GM23338 (cell line): ENCODE data around the gene COX7B2. TPM values are rescaled to one million over a fixed set of nuclear protein-coding genes. Genes with fewer than 3 reads are reported as not detected.

ENCODE experiments used
- ATAC-seq: fragments of 200-7000 bp; cut with Tn5 transposase; 3 replicates; pipeline ENCODE4 v1.9.1; 2020
- DNase-seq: peaks from one replicate; pipeline ENCODE4 v3.0.0-alpha.2; 2015; ENCODE audit warnings: low spot score
- H2AFZ ChIP-seq: fragments of 200-600 bp; sonication (generic); 2 replicates; pipeline ENCODE4 v1.8.0; 2016; ENCODE audit warnings: antibody characterized with exemption, mild to moderate bottlenecking, moderate library complexity
- H3F3A ChIP-seq: fragments of 200-600 bp; sonication (generic); replicated peaks from 2 replicates; pipeline ENCODE4 v1.8.0; 2017; ENCODE audit warnings: antibody characterized with exemption, mixed run types, low read depth
- H3K27ac ChIP-seq: fragments of 200-600 bp; sonication (generic); 2 replicates; pipeline ENCODE4 v1.6.1; 2016; ENCODE audit warnings: low read depth
- H3K27me3 ChIP-seq: fragments of 200-600 bp; sonication (generic); 2 replicates; pipeline ENCODE4 v1.8.0; 2016; ENCODE audit warnings: mild to moderate bottlenecking, mixed run types, moderate library complexity; ENCODE audit not compliant: insufficient read depth
- H3K36me3 ChIP-seq: fragments of 200-600 bp; sonication (generic); 2 replicates; pipeline ENCODE4 v1.8.0; 2016; ENCODE audit warnings: mild to moderate bottlenecking; ENCODE audit not compliant: insufficient read depth
- H3K4me1 ChIP-seq: fragments of 200-600 bp; sonication (generic); 2 replicates; pipeline ENCODE4 v1.8.0; 2016; ENCODE audit warnings: mild to moderate bottlenecking, moderate library complexity; ENCODE audit not compliant: insufficient read depth
- H3K4me2 ChIP-seq: fragments of 200-600 bp; sonication (generic); 2 replicates; pipeline ENCODE4 v1.7.1; 2017; ENCODE audit warnings: mixed run types
- H3K4me3 ChIP-seq: fragments of 200-600 bp; sonication (generic); 2 replicates; pipeline ENCODE4 v1.6.1; 2016; ENCODE audit warnings: mixed run types
- H3K79me2 ChIP-seq: fragments of 200-600 bp; sonication (generic); replicated peaks from 2 replicates; pipeline ENCODE4 v1.8.0; 2017; ENCODE audit warnings: mild to moderate bottlenecking; ENCODE audit not compliant: insufficient read depth
- H3K9me2 ChIP-seq: fragments of 200-600 bp; sonication (generic); 2 replicates; pipeline ENCODE4 v1.8.0; 2017; ENCODE audit not compliant: insufficient read depth
- H4K20me1 ChIP-seq: fragments of 200-600 bp; sonication (generic); replicated peaks from 2 replicates; pipeline ENCODE4 v1.8.0; 2017; ENCODE audit warnings: mild to moderate bottlenecking; ENCODE audit not compliant: insufficient read depth
- H3K27ac Mint-ChIP-seq: 2 replicates; pipeline ENCODE4 v1.8.0; 2020; ENCODE audit warnings: inconsistent platforms, mild to moderate bottlenecking, moderate library complexity, mixed read lengths
- H3K27me3 Mint-ChIP-seq: 3 replicates; pipeline ENCODE4 v1.8.0; 2022; ENCODE audit warnings: low read depth, mild to moderate bottlenecking, moderate library complexity, mixed read lengths, inconsistent platforms; ENCODE audit not compliant: insufficient read depth, poor library complexity
- H3K36me3 Mint-ChIP-seq: 3 replicates; pipeline ENCODE4 v1.8.0; 2021; ENCODE audit warnings: low read depth, mild to moderate bottlenecking, inconsistent platforms, moderate library complexity, mixed read lengths
- H3K4me1 Mint-ChIP-seq: 3 replicates; pipeline ENCODE4 v1.8.0; 2020; ENCODE audit warnings: mild to moderate bottlenecking, inconsistent platforms, mixed read lengths
- H3K4me3 Mint-ChIP-seq: 3 replicates; pipeline ENCODE4 v1.8.0; 2021; ENCODE audit warnings: moderate library complexity, mild to moderate bottlenecking, inconsistent platforms, mixed read lengths
- H3K9me3 Mint-ChIP-seq: 3 replicates; pipeline ENCODE4 v1.8.0; 2020; ENCODE audit warnings: moderate library complexity, mild to moderate bottlenecking, inconsistent platforms, mixed read lengths
- CREB1 ChIP-seq: fragments of 250-450 bp; sonication (Bioruptor Pico); IDR thresholded peaks from 2 replicates; pipeline ENCODE4 v1.5.0; 2020; ENCODE audit warnings: low read depth, mild to moderate bottlenecking, moderate library complexity
- EZH2 ChIP-seq: fragments of 200-600 bp; sonication (generic); IDR thresholded peaks from one replicate; pipeline ENCODE4 v1.8.0; 2017; ENCODE audit warnings: antibody characterized with exemption, mild to moderate bottlenecking, low read depth; ENCODE audit not compliant: unreplicated experiment
- EZH2phosphoT487 ChIP-seq: fragments of 200-600 bp; sonication (generic); IDR thresholded peaks from one replicate; pipeline ENCODE4 v1.8.1; 2018; ENCODE audit warnings: antibody characterized with exemption; ENCODE audit not compliant: unreplicated experiment
- JUNB ChIP-seq: IDR thresholded peaks from one replicate; pipeline ENCODE4 v1.6.1; 2016; ENCODE audit warnings: antibody characterized with exemption; ENCODE audit not compliant: unreplicated experiment
- NANOG ChIP-seq: IDR thresholded peaks from 2 replicates; pipeline ENCODE4 v1.6.1; 2016; ENCODE audit warnings: antibody characterized with exemption, borderline replicate concordance
- POLR2AphosphoS5 ChIP-seq: IDR thresholded peaks from 2 replicates; pipeline ENCODE4 v1.6.1; 2016; ENCODE audit warnings: antibody characterized with exemption, low read depth
- ZNF114 ChIP-seq: fragments of 250-450 bp; sonication (Bioruptor Pico); IDR thresholded peaks from 2 replicates; pipeline ENCODE4 v1.5.0; 2020; ENCODE audit warnings: mild to moderate bottlenecking, moderate library complexity
- ZNF331 ChIP-seq: fragments of 250-450 bp; sonication (Bioruptor Pico); IDR thresholded peaks from 2 replicates; pipeline ENCODE4 v1.5.0; 2020; ENCODE audit warnings: low read depth, mild to moderate bottlenecking, moderate library complexity
- polyA plus RNA-seq: library from polyadenylated mRNA; unstranded; fragments of >200 nt; fragmentation: Nextera tagmentation; extraction: Ambion mirVana; gene quantifications from 2 replicates; pipeline ENCODE4 v1.2.1, GENCODE V29; 2016
- total RNA-seq: library from RNA; depleted of rRNA; stranded (reverse); fragments of >200 nt; shearing (Covaris generic); gene quantifications from 2 replicates; pipeline ENCODE4 v1.2.3, GENCODE V29; 2014
- TF ChIP-seq, protein P1 (sequence below): fragments of 250-450 bp; sonication (Bioruptor Pico); IDR thresholded peaks from 2 replicates; pipeline ENCODE4 v1.5.0; 2020; ENCODE audit warnings: mild to moderate bottlenecking, moderate library complexity
- TF ChIP-seq, protein P2 (sequence below): IDR thresholded peaks from 2 replicates; pipeline ENCODE4 v1.6.1; 2016; ENCODE audit warnings: antibody characterized with exemption
- TF ChIP-seq, protein P3 (sequence below): IDR thresholded peaks from one replicate; pipeline ENCODE4 v1.6.1; 2018; ENCODE audit warnings: antibody characterized with exemption; ENCODE audit not compliant: unreplicated experiment
- TF ChIP-seq, protein P4 (sequence below), 2 experiments: fragments of 200-600 bp in 1 of 2; sonication (generic) in 1 of 2; conservative IDR thresholded peaks; 2 replicates each; pipeline versions ENCODE4 v1.5.1 to v1.6.1; 2016 to 2017; ENCODE audit warnings: antibody characterized with exemption in 2 of 2, low read depth in 2 of 2, mild to moderate bottlenecking in 2 of 2, moderate library complexity in 1 of 2

The COX7B2 gene
- total and polyA plus RNA-seq, 2 experiments from 2014 or later, result not detected

DNA sequence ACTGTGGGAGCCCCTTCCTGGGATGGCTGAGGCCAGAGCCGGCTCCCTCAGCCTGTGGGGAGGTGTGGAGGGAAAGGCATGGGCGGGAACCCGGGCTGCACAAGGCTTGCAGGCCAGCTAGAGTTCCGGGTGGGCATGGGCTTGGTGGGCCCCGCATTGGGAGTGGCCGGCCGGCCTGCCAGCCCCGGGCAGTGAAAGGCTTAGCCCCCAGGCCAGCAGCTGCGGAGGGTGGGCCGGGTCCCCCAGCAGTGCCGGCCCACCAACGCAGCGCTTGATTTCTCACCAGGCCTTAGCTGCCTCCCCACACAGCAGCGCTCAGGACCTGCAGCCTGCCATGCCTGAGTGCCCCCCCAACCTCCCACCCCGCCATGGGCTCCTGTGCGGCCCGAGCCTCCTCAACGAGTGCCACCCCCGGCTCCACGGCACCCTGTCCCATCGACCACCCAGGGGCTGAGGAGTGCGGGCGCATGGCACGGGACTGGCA is 78.0 kb downstream of the COX7B2 start:
- H3K9me3 Mint-ChIP-seq, result peaks cover 81% of the 10 kb centered on the region
- no peak overlapping the region for H3K27ac ChIP-seq
- TF ChIP-seq, protein P1, sequence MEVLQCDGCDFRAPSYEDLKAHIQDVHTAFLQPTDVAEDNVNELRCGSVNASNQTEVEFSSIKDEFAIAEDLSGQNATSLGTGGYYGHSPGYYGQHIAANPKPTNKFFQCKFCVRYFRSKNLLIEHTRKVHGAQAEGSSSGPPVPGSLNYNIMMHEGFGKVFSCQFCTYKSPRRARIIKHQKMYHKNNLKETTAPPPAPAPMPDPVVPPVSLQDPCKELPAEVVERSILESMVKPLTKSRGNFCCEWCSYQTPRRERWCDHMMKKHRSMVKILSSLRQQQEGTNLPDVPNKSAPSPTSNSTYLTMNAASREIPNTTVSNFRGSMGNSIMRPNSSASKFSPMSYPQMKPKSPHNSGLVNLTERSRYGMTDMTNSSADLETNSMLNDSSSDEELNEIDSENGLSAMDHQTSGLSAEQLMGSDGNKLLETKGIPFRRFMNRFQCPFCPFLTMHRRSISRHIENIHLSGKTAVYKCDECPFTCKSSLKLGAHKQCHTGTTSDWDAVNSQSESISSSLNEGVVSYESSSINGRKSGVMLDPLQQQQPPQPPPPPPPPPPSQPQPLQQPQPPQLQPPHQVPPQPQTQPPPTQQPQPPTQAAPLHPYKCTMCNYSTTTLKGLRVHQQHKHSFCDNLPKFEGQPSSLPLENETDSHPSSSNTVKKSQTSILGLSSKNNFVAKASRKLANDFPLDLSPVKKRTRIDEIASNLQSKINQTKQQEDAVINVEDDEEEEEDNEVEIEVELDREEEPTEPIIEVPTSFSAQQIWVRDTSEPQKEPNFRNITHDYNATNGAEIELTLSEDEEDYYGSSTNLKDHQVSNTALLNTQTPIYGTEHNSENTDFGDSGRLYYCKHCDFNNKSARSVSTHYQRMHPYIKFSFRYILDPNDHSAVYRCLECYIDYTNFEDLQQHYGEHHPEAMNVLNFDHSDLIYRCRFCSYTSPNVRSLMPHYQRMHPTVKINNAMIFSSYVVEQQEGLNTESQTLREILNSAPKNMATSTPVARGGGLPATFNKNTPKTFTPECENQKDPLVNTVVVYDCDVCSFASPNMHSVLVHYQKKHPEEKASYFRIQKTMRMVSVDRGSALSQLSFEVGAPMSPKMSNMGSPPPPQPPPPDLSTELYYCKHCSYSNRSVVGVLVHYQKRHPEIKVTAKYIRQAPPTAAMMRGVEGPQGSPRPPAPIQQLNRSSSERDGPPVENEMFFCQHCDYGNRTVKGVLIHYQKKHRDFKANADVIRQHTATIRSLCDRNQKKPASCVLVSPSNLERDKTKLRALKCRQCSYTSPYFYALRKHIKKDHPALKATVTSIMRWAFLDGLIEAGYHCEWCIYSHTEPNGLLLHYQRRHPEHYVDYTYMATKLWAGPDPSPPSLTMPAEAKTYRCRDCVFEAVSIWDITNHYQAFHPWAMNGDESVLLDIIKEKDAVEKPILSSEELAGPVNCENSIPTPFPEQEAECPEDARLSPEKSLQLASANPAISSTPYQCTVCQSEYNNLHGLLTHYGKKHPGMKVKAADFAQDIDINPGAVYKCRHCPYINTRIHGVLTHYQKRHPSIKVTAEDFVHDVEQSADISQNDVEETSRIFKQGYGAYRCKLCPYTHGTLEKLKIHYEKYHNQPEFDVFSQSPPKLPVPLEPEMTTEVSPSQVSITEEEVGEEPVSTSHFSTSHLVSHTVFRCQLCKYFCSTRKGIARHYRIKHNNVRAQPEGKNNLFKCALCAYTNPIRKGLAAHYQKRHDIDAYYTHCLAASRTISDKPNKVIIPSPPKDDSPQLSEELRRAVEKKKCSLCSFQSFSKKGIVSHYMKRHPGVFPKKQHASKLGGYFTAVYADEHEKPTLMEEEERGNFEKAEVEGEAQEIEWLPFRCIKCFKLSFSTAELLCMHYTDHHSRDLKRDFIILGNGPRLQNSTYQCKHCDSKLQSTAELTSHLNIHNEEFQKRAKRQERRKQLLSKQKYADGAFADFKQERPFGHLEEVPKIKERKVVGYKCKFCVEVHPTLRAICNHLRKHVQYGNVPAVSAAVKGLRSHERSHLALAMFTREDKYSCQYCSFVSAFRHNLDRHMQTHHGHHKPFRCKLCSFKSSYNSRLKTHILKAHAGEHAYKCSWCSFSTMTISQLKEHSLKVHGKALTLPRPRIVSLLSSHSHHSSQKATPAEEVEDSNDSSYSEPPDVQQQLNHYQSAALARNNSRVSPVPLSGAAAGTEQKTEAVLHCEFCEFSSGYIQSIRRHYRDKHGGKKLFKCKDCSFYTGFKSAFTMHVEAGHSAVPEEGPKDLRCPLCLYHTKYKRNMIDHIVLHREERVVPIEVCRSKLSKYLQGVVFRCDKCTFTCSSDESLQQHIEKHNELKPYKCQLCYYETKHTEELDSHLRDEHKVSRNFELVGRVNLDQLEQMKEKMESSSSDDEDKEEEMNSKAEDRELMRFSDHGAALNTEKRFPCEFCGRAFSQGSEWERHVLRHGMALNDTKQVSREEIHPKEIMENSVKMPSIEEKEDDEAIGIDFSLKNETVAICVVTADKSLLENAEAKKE (CRISPR knock-in tag), result no peak
- TF ChIP-seq, protein P2, sequence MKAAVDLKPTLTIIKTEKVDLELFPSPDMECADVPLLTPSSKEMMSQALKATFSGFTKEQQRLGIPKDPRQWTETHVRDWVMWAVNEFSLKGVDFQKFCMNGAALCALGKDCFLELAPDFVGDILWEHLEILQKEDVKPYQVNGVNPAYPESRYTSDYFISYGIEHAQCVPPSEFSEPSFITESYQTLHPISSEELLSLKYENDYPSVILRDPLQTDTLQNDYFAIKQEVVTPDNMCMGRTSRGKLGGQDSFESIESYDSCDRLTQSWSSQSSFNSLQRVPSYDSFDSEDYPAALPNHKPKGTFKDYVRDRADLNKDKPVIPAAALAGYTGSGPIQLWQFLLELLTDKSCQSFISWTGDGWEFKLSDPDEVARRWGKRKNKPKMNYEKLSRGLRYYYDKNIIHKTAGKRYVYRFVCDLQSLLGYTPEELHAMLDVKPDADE, result no peak
- no peak for TF ChIP-seq ZNF331
- TF ChIP-seq CREB1 (CRISPR knock-in tag), result no peak
- no peak for TF ChIP-seq JUNB
- no peak for TF ChIP-seq ZNF114 (CRISPR knock-in tag)
- no peak for TF ChIP-seq EZH2
- TF ChIP-seq NANOG, result no peak
- TF ChIP-seq POLR2AphosphoS5, result no peak
- TF ChIP-seq, protein P3, sequence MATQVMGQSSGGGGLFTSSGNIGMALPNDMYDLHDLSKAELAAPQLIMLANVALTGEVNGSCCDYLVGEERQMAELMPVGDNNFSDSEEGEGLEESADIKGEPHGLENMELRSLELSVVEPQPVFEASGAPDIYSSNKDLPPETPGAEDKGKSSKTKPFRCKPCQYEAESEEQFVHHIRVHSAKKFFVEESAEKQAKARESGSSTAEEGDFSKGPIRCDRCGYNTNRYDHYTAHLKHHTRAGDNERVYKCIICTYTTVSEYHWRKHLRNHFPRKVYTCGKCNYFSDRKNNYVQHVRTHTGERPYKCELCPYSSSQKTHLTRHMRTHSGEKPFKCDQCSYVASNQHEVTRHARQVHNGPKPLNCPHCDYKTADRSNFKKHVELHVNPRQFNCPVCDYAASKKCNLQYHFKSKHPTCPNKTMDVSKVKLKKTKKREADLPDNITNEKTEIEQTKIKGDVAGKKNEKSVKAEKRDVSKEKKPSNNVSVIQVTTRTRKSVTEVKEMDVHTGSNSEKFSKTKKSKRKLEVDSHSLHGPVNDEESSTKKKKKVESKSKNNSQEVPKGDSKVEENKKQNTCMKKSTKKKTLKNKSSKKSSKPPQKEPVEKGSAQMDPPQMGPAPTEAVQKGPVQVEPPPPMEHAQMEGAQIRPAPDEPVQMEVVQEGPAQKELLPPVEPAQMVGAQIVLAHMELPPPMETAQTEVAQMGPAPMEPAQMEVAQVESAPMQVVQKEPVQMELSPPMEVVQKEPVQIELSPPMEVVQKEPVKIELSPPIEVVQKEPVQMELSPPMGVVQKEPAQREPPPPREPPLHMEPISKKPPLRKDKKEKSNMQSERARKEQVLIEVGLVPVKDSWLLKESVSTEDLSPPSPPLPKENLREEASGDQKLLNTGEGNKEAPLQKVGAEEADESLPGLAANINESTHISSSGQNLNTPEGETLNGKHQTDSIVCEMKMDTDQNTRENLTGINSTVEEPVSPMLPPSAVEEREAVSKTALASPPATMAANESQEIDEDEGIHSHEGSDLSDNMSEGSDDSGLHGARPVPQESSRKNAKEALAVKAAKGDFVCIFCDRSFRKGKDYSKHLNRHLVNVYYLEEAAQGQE, result no peak
- TF ChIP-seq EZH2phosphoT487, result no peak
- TF ChIP-seq, protein P4, sequence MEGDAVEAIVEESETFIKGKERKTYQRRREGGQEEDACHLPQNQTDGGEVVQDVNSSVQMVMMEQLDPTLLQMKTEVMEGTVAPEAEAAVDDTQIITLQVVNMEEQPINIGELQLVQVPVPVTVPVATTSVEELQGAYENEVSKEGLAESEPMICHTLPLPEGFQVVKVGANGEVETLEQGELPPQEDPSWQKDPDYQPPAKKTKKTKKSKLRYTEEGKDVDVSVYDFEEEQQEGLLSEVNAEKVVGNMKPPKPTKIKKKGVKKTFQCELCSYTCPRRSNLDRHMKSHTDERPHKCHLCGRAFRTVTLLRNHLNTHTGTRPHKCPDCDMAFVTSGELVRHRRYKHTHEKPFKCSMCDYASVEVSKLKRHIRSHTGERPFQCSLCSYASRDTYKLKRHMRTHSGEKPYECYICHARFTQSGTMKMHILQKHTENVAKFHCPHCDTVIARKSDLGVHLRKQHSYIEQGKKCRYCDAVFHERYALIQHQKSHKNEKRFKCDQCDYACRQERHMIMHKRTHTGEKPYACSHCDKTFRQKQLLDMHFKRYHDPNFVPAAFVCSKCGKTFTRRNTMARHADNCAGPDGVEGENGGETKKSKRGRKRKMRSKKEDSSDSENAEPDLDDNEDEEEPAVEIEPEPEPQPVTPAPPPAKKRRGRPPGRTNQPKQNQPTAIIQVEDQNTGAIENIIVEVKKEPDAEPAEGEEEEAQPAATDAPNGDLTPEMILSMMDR (conservative IDR thresholded peaks at IDR 0.05; ENCODE audit: low read depth in 2 of 2), result no peak
- no peak overlapping the region for H3K4me3 ChIP-seq
- no peaks in the 10 kb centered on the region; the same call in 1 of the 2 replicates for H3K9me2 ChIP-seq
- no peaks in the 10 kb centered on the region for H3K4me1 ChIP-seq
- H3K79me2 ChIP-seq, result no peaks in the 10 kb centered on the region
- no peaks in the 10 kb centered on the region for H3K4me1 Mint-ChIP-seq
- no peaks in the 10 kb centered on the region for H3F3A ChIP-seq
- no peak overlapping the region for H3K4me2 ChIP-seq
- no peaks in the 10 kb centered on the region for H4K20me1 ChIP-seq
- ATAC-seq (no peak), DNase-seq (no peak)
- H3K4me3 Mint-ChIP-seq, result no peak overlapping the region
- no peak overlapping the region for H3K27ac Mint-ChIP-seq
- H3K36me3 Mint-ChIP-seq, result peaks cover 14% of the 10 kb centered on the region
- H3K36me3 ChIP-seq, result no peaks in the 10 kb centered on the region
- H2AFZ ChIP-seq, result no peak overlapping the region
- H3K27me3 Mint-ChIP-seq, result peaks cover 3% of the 10 kb centered on the region
- H3K27me3 ChIP-seq, result no peaks in the 10 kb centered on the region
